Ovary (tissue), 9 donors: ENCODE results near the gene FITM1. TPM values are rescaled to one million over a fixed set of nuclear protein-coding genes. Genes with fewer than 3 reads are reported as not detected.

Source experiments
- DNase-seq, 5 donors: peaks; one replicate each; pipeline ENCODE4 v3.0.0-alpha.2; 2019 to 2020
- H3K27ac ChIP-seq, 2 donors: fragments of 200-600 bp; one replicate each; pipeline versions ENCODE4 v1.5.1 to v1.8.0; 2019 to 2022
- H3K27me3 ChIP-seq: fragments of 200-600 bp; one replicate; pipeline ENCODE4 v1.8.0; 2022
- H3K36me3 ChIP-seq: fragments of 200-600 bp; sonication (generic); one replicate; pipeline ENCODE4 v1.5.1; 2019
- H3K4me1 ChIP-seq: one replicate; pipeline ENCODE4 v1.8.1; 2013; ENCODE audit warnings: mild to moderate bottlenecking, moderate library complexity; ENCODE audit not compliant: insufficient read depth
- H3K4me3 ChIP-seq: fragments of 200-600 bp; sonication (generic); one replicate; pipeline ENCODE4 v1.5.1; 2017
- H3K9me3 ChIP-seq, 2 donors: fragments of 200-600 bp in 1 of 2; sonication (generic) in 1 of 2; one replicate each; pipeline versions ENCODE4 v1.5.1 to v1.8.1; 2013 to 2019; ENCODE audit warnings: mild to moderate bottlenecking in 1 of 2, moderate library complexity in 1 of 2
- EP300 ChIP-seq: sonication (generic); formaldehyde crosslinking; IDR thresholded peaks from one replicate; pipeline ENCODE4 v1.6.1; 2017; ENCODE audit warnings: antibody characterized with exemption
- POLR2A ChIP-seq: fragments of 450-650 bp; IDR thresholded peaks from one replicate; pipeline ENCODE4 v1.6.1; 2017; ENCODE audit warnings: antibody characterized with exemption, mild to moderate bottlenecking, moderate library complexity
- WGBS, 3 donors: extraction: QIAGEN DNeasy Blood & Tissue Kit in 1 of 3; methylation state at CpG; one replicate each; pipeline versions ENCODE4 v1.1.5 to v1.1.7; 2013 to 2017; 5-methylcytosine and 5-hydroxymethylcytosine counted together
- intact Hi-C, 4 donors: fragments of 100-400 bp; cut with DNase I; formaldehyde crosslinking; loops; one replicate each; pipeline versions ENCODE4 v1.11.0 to v1.15.1; 2022 to 2023
- polyA plus RNA-seq, 2 donors: library from polyadenylated mRNA; stranded (reverse); fragments of 200-250 nt in 1 of 2; fragments of 350-450 nt in 1 of 2; fragmentation: Illumina TruSeq in 1 of 2; extraction: RNeasy Lipid Tissue Mini Kit (QIAGEN cat#74804) in 1 of 2; gene quantifications; one replicate each; pipeline ENCODE4 v1.2.3, GENCODE V29; 2013 to 2014
- total RNA-seq, 7 donors: library from RNA; depleted of rRNA in 2 of 7; stranded (reverse); fragments of >200 nt in 2 of 7; fragmentation: NEBNext Ultra II Directional in 3 of 7; extraction: Animal tissue kit (Norgen Biotek cat#: 25700) in 3 of 7; gene quantifications; one replicate each; pipeline versions ENCODE4 v1.1.0 to v1.2.4, GENCODE V29; 2016 to 2023
- TF ChIP-seq, protein P1 (sequence below), 3 donors: fragments of 450-650 bp in 2 of 3; fragments of 200-600 bp in 1 of 3; IDR thresholded peaks; one replicate each; pipeline versions ENCODE4 v1.5.1 to v1.8.0; 2016 to 2022; ENCODE audit warnings: antibody characterized with exemption in 3 of 3, mild to moderate bottlenecking in 1 of 3
- donor health status: DM: no; HTN: no; CAD: no; lungs with moderate emphysema.
- donor health status: DM: no; HTN: no; CAD: no.
- donor health status: Bipolar disorder and iron deficiency.
- donor health status: DM: yes; HTN: yes; CAD: no.
- donor health status: DM: no; HTN: no; CAD: no.
- donor health status: DM: yes; HTN: yes; CAD: no.

The FITM1 gene
- total and polyA plus RNA-seq, 9 donors, result 0.57 to 1.2 (median 0.78) TPM; not detected in 3

- DNase-seq, result no peak
- H3K9me3 ChIP-seq, result no peaks in the 10 kb centered on the region
- intact Hi-C loops, result no loop called here
- H3K4me3 ChIP-seq, result no peak overlapping the region
- peaks cover 8% of the 10 kb centered on the region for H3K36me3 ChIP-seq
- WGBS, 3 donors, result 96 to 98% (median 98%) methylated on average over 4 of the region's 4 CpGs
- H3K4me1 ChIP-seq, result no peaks in the 10 kb centered on the region
- TF ChIP-seq EP300 (no peak), POLR2A (no peak)
- TF ChIP-seq, protein P1, sequence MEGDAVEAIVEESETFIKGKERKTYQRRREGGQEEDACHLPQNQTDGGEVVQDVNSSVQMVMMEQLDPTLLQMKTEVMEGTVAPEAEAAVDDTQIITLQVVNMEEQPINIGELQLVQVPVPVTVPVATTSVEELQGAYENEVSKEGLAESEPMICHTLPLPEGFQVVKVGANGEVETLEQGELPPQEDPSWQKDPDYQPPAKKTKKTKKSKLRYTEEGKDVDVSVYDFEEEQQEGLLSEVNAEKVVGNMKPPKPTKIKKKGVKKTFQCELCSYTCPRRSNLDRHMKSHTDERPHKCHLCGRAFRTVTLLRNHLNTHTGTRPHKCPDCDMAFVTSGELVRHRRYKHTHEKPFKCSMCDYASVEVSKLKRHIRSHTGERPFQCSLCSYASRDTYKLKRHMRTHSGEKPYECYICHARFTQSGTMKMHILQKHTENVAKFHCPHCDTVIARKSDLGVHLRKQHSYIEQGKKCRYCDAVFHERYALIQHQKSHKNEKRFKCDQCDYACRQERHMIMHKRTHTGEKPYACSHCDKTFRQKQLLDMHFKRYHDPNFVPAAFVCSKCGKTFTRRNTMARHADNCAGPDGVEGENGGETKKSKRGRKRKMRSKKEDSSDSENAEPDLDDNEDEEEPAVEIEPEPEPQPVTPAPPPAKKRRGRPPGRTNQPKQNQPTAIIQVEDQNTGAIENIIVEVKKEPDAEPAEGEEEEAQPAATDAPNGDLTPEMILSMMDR (IDR thresholded peaks at IDR 0.05), result no peak
- H3K27ac ChIP-seq, result no peak overlapping the region
- no peaks in the 10 kb centered on the region for H3K27me3 ChIP-seq
Observed at GRCh38 chr14:24122416-24122815, 8.0 kb upstream of the FITM1 start.

DNA sequence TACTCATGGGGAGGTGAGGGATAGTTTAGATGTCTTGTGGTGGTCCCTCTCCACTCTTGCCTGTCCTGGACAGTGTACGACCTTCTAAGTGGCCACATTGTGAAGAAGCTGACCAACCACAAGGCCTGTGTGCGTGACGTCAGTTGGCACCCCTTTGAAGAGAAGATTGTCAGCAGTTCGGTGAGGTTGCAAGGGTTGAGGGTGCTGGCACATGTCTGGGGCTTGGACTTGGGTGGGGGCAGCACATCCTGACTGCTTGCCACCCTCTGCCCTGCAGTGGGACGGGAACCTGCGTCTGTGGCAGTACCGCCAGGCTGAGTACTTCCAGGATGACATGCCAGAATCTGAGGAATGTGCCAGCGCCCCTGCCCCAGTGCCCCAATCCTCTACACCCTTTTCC lies 7.6 kb upstream of the FITM1 start:
- Histone ChIP-seq H3K4me1 (no peaks in the 10 kb centered on the region), H3K9me3 (no peaks in the 10 kb centered on the region), H3K27me3 (no peaks in the 10 kb centered on the region), H3K27ac (no peak overlapping the region), H3K4me3 (no peak overlapping the region), H3K36me3 (peaks cover 8% of the 10 kb centered on the region)
- peak in 1 of 5 donors; percentile 23 for DNase-seq
- intact Hi-C loops, result no loop called here
- TF ChIP-seq, protein P1 (IDR thresholded peaks at IDR 0.05), result no peak
- no peak for TF ChIP-seq EP300
- 87 to 95% (median 94%) methylated on average over 8 of the region's 8 CpGs for WGBS, 3 donors

DNA sequence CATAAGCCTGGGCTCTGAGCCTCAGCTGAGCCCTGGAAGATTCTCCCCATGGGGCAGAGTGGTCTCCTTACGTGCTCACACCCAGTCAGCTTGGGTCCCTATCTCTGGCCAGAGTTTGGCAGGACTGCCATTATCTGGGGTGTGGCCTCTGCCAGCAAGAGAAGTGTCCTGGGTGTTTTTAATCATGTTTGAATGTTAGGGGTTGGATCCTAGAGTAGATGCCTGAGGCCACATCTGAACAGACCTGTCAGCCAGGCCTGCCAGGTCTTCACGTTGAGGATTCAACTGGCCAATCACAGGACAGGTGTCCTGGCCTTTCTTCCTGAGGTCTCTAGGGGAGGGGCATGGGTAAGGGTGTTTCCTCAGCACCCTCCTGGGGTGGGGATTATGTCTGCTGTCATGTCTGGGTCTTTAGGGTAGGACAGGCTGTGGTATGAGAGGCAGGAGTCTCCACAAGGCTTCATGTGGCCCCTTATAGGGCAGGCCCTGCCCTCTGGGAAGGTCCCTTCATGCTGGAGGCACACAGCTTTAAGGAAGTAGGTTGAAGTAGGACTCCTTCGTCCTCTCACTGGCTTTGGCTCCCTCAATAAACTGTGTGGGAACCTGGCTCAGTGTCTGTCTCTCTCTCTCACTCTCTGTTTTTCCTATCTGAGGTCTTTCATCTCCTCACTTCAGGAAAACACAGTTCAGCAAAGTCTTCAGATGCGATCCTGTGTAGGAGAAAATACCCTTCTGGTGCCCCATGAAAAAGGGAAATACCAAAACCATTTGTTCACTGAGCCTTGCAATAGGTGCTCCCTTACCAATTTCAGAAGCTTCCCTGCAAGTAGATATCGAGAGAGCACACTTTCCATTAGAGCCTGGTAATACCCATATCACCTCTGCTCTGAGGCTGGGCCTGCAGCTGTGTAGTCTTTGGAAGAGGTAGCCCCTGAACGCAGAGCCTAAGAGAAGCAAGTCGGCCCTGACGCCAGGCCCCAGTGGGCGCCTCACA lies 6.7 kb upstream of the FITM1 start:
- TF ChIP-seq EP300, result no peak
- TF ChIP-seq POLR2A, result no peak
- TF ChIP-seq, protein P1 (IDR thresholded peaks at IDR 0.05), result no peak
- no peak overlapping the region for H3K4me3 ChIP-seq
- 84 to 90% (median 85%) methylated on average over 9 of the region's 9 CpGs for WGBS, 3 donors
- DNase-seq, result peak in 1 of 5 donors; percentile 17
- intact Hi-C loops, result no loop called here
- no peaks in the 10 kb centered on the region for H3K4me1 ChIP-seq
- H3K9me3 ChIP-seq, result no peaks in the 10 kb centered on the region
- H3K36me3 ChIP-seq, result peaks cover 3% of the 10 kb centered on the region
- H3K27me3 ChIP-seq, result no peaks in the 10 kb centered on the region
- no peak overlapping the region for H3K27ac ChIP-seq

- H3K27me3 ChIP-seq, result no peaks in the 10 kb centered on the region
- no peaks in the 10 kb centered on the region for H3K9me3 ChIP-seq
- DNase-seq, result no peak
- no peak for TF ChIP-seq POLR2A
- TF ChIP-seq, protein P1 (IDR thresholded peaks at IDR 0.05), result no peak
- no peak for TF ChIP-seq EP300
- no peaks in the 10 kb centered on the region for H3K36me3 ChIP-seq
- H3K4me1 ChIP-seq, result no peaks in the 10 kb centered on the region
- no peak overlapping the region for H3K27ac ChIP-seq
- intact Hi-C loops, result no loop called here
- H3K4me3 ChIP-seq, result no peak overlapping the region
Observed at GRCh38 chr14:24126939-24127338, 3.5 kb upstream of the FITM1 start.
